Measurements from ENCODE around the gene ACTRT2.

GRCh38 chr1:3003039-3003940, 18.0 kb upstream of the ACTRT2 start:
- TF ChIP-seq CTCF (IDR thresholded peaks at IDR 0.05; ENCODE audit: insufficient read depth, low read length, poor library complexity, severe bottlenecking) = no peak
- no peak for TF ChIP-seq EZH2phosphoT487 (conservative IDR thresholded peaks at IDR 0.05; ENCODE audit: low read length)
